CD8-positive, alpha-beta memory T cell (primary cell): Measurements from ENCODE around the gene SSH2. TPM values are rescaled to one million over a fixed set of nuclear protein-coding genes. Genes with fewer than 3 reads are reported as not detected.

ENCODE experiments used
- CTCF ChIA-PET: fragments of 350-600 bp; sonication (Branson Sonifier 250); formaldehyde crosslinking; loops from one replicate; lab custom pipeline; 2021; ENCODE audit warnings: antibody characterized with exemption; lab: Charles Lee
- POLR2A ChIA-PET: fragments of 350-600 bp; sonication (Branson Sonifier 250); formaldehyde crosslinking; loops from one replicate; lab custom pipeline; 2021; ENCODE audit warnings: antibody characterized with exemption; lab: Charles Lee
- DNase-seq, 5 donors: peaks; one replicate each; pipeline versions ENCODE4 v3.0.0 to v3.0.0-alpha.2; 2020 to 2022; ENCODE audit warnings: mixed read lengths in 1 of 5
- H3K27ac ChIP-seq: one replicate; pipeline ENCODE4 v1.7.0; 2013; ENCODE audit warnings: low read depth, mild to moderate bottlenecking, low read length, moderate library complexity
- H3K27me3 ChIP-seq: 2 replicates; pipeline ENCODE4 v1.7.0; 2013; ENCODE audit warnings: low read length, mild to moderate bottlenecking; ENCODE audit not compliant: insufficient read depth, poor library complexity, severe bottlenecking
- H3K36me3 ChIP-seq: 2 replicates; pipeline ENCODE4 v1.7.0; 2013; ENCODE audit warnings: mild to moderate bottlenecking, low read length, moderate library complexity; ENCODE audit not compliant: insufficient read depth
- H3K4me1 ChIP-seq: 2 replicates; pipeline ENCODE4 v1.7.0; 2013; ENCODE audit warnings: mild to moderate bottlenecking, low read length, moderate library complexity; ENCODE audit not compliant: insufficient read depth
- H3K4me3 ChIP-seq: 2 replicates; pipeline ENCODE4 v1.7.0; 2013; ENCODE audit warnings: mild to moderate bottlenecking, low read length
- H3K9me3 ChIP-seq: 2 replicates; pipeline ENCODE4 v1.7.0; 2013; ENCODE audit warnings: mild to moderate bottlenecking, low read length
- H3K27ac Mint-ChIP-seq, 8 donors: one replicate each; pipeline ENCODE4 v1.8.0; 2020 to 2021; ENCODE audit warnings: mixed read lengths in 8 of 8, mild to moderate bottlenecking in 6 of 8, inconsistent platforms in 3 of 8, moderate library complexity in 3 of 8
- H3K27me3 Mint-ChIP-seq, 2 donors: one replicate each; pipeline ENCODE4 v1.8.0; 2020 to 2021; ENCODE audit warnings: mixed read lengths in 2 of 2, mild to moderate bottlenecking in 1 of 2, moderate library complexity in 1 of 2
- H3K36me3 Mint-ChIP-seq, 3 donors: one replicate each; pipeline ENCODE4 v1.8.0; 2020 to 2021; ENCODE audit warnings: mixed read lengths in 3 of 3, inconsistent platforms in 1 of 3, mild to moderate bottlenecking in 1 of 3
- H3K4me1 Mint-ChIP-seq, 3 donors: one replicate each; pipeline ENCODE4 v1.8.0; 2020 to 2021; ENCODE audit warnings: mixed read lengths in 3 of 3, inconsistent platforms in 1 of 3, mild to moderate bottlenecking in 1 of 3
- H3K4me3 Mint-ChIP-seq, 7 donors: one replicate each; pipeline ENCODE4 v1.8.0; 2020 to 2021; ENCODE audit warnings: mixed read lengths in 7 of 7, mild to moderate bottlenecking in 6 of 7, moderate library complexity in 4 of 7, inconsistent platforms in 2 of 7
- H3K9me3 Mint-ChIP-seq, 5 donors: one replicate each; pipeline ENCODE4 v1.8.0; 2020 to 2022; ENCODE audit warnings: mixed read lengths in 5 of 5, mild to moderate bottlenecking in 3 of 5, moderate library complexity in 2 of 5, inconsistent platforms in 1 of 5
- polyA plus RNA-seq: library from polyadenylated mRNA; unstranded; fragments of 300-500 nt; fragmentation: Illumina TruSeq; gene quantifications from one replicate; pipeline ENCODE4 v1.2.3, GENCODE V29; 2021
- total RNA-seq, 2 experiments: library from RNA; stranded (reverse); gene quantifications; one replicate each; pipeline ENCODE4 v1.2.3, GENCODE V29; 2021

Gene SSH2
- total and polyA plus RNA-seq, 3 experiments from 2014 or later = 28.1 to 35.9 (median 32.1) TPM

DNA sequence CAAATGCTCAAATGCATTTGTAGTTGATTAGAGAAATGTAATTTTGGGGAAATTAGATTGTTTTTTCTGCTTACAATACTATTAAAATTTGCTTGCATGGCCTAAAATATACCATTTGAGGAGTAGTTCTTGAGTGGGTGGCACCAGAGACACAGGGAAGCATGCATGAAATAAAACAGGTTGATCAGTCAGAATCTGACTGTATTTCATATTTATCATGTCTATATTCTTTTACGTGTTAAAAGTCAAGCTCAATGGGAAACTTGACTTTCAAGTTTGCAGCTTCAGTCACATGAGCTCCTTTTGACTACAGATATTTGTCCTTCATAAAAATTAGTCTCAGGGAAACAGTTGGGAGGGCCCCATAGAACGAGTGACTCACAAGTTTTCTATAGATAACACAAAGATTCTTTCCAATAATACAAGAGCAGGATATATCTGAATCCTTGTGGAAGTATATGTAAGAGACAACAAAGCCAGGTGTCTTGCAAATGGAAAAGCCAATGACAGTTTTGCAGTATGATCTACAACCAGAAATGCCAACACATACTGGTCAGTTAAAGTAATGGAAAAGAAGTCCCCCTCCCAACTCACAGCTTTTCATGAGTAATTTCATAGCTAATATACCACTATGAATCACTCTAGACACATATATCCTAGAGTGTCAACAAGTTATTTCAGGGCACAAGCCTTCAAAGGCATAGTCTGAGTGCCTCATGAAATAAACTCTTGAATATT is 265.1 kb downstream of the SSH2 start:
- Mint-ChIP-seq H3K4me1 (peaks cover 7 to 27% (median 16%) of the 10 kb centered on the region in 3 donors), H3K9me3 (no peaks in the 10 kb centered on the region), H3K36me3 (peaks cover 0 to 81% (median 26%) of the 10 kb centered on the region in 3 donors), H3K4me3 (no peak overlapping the region), H3K27me3 (no peaks in the 10 kb centered on the region), H3K27ac (peak overlapping the region in 5 of 8 donors; percentile 31 to 66 (median 50))
- CTCF ChIA-PET = interaction anchor here (1.5 kb wide), 1 partner anchor 47 kb away, joined by 3 read pairs; no protein-coding TSS in a partner anchor
- Histone ChIP-seq H3K27me3 (no peaks in the 10 kb centered on the region), H3K4me1 (no peaks in the 10 kb centered on the region), H3K27ac (no peak overlapping the region), H3K36me3 (peaks cover 38% of the 10 kb centered on the region), H3K9me3 (no peaks in the 10 kb centered on the region), H3K4me3 (no peak overlapping the region)
- DNase-seq = no peak
- POLR2A ChIA-PET = interaction anchor here (0.6 to 0.7 kb wide), 2 partner anchors 95 to 780 kb away, joined by 3 to 10 read pairs; no protein-coding TSS in a partner anchor

- no peaks in the 10 kb centered on the region for H3K27me3 ChIP-seq
- peak overlapping the region in 5 of 8 donors; percentile 1 to 60 (median 34) for H3K27ac Mint-ChIP-seq
- H3K4me3 Mint-ChIP-seq = no peak overlapping the region
- POLR2A ChIA-PET = no interaction called here
- H3K9me3 Mint-ChIP-seq = no peaks in the 10 kb centered on the region
- H3K4me3 ChIP-seq = no peak overlapping the region
- H3K36me3 ChIP-seq = peaks cover 38% of the 10 kb centered on the region
- peaks cover 0 to 73% (median 26%) of the 10 kb centered on the region in 3 donors for H3K36me3 Mint-ChIP-seq
- H3K27ac ChIP-seq = no peak overlapping the region
- CTCF ChIA-PET = no interaction called here
- H3K4me1 Mint-ChIP-seq = peaks cover 13 to 33% (median 16%) of the 10 kb centered on the region in 3 donors
- H3K27me3 Mint-ChIP-seq = no peaks in the 10 kb centered on the region
- H3K9me3 ChIP-seq = no peaks in the 10 kb centered on the region
- DNase-seq = no peak
- no peaks in the 10 kb centered on the region for H3K4me1 ChIP-seq
Observed at GRCh38 chr17:29663155-29663554, 266.9 kb downstream of the SSH2 start.

DNA sequence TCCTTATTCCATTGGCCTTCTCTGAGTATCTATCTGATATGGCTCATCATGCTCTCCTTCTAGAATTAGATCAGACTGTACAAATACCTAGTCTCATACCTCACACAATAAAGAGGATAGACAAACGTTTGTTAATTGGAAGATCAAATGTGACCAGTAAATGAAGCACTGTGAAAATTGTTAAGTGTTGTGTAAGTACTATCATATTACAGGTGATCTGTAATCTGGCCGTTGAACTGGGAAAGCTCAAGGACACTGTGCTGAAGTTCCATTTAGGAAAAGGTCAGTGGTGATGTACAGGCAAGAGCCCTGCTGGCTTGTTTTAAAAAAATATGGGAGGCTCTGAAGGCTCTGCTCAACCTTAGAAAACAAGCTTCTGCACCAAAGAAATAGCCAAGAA is 268.8 kb downstream of the SSH2 start:
- Histone ChIP-seq H3K27me3 (no peaks in the 10 kb centered on the region), H3K27ac (no peak overlapping the region), H3K9me3 (no peaks in the 10 kb centered on the region), H3K4me1 (no peaks in the 10 kb centered on the region), H3K36me3 (peaks cover 25% of the 10 kb centered on the region), H3K4me3 (no peak overlapping the region)
- peaks cover 4 to 68% (median 19%) of the 10 kb centered on the region in 3 donors for H3K36me3 Mint-ChIP-seq
- peak overlapping the region in 1 of 7 donors; percentile 1 for H3K4me3 Mint-ChIP-seq
- DNase-seq = no peak
- CTCF ChIA-PET = no interaction called here
- peaks cover 11 to 37% (median 13%) of the 10 kb centered on the region in 3 donors for H3K4me1 Mint-ChIP-seq
- no peaks in the 10 kb centered on the region for H3K9me3 Mint-ChIP-seq
- peak overlapping the region in 5 of 8 donors; percentile 4 to 70 (median 61) for H3K27ac Mint-ChIP-seq
- POLR2A ChIA-PET = no interaction called here
- no peaks in the 10 kb centered on the region for H3K27me3 Mint-ChIP-seq

DNA sequence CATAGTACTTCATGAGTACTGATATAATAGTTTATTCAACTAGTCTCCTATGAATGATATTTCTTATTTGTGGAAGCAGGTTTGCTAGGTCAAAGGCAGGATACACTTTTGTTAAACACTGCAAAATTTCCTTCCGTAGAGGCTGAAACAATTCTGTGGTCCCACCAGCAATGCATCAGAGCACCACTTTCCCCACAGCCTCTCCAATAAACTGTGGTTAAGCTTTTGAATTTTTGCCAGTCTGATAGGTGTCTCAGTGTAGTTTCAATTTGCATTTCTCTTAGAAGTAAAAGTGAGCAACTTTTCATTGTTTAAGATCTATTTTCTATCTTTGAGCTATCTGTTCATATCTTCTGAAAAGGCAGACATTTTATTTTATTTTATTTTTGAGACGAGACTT is 270.9 kb downstream of the SSH2 start:
- Histone ChIP-seq H3K27me3 (no peaks in the 10 kb centered on the region), H3K27ac (no peak overlapping the region), H3K9me3 (no peaks in the 10 kb centered on the region), H3K4me3 (no peak overlapping the region), H3K36me3 (peaks cover 19% of the 10 kb centered on the region), H3K4me1 (no peaks in the 10 kb centered on the region)
- Mint-ChIP-seq H3K4me3 (peak overlapping the region in 3 of 7 donors; percentile 1 to 38 (median 38)), H3K9me3 (no peaks in the 10 kb centered on the region), H3K36me3 (peaks cover 4 to 69% (median 18%) of the 10 kb centered on the region in 3 donors), H3K27me3 (no peaks in the 10 kb centered on the region), H3K27ac (peak overlapping the region in 6 of 8 donors; percentile 27 to 76 (median 66)), H3K4me1 (peaks cover 12 to 22% (median 14%) of the 10 kb centered on the region in 3 donors)
- ChIA-PET CTCF (interaction anchor here (1.7 kb wide), 1 partner anchor 42 kb away, joined by 5 read pairs; no protein-coding TSS in a partner anchor), POLR2A (interaction anchor here (0.6 to 1.2 kb wide), 2 partner anchors 18 to 47 kb away, joined by 3 to 6 read pairs; no protein-coding TSS in a partner anchor)
- peak in 1 of 5 donors; percentile 24 for DNase-seq

DNA sequence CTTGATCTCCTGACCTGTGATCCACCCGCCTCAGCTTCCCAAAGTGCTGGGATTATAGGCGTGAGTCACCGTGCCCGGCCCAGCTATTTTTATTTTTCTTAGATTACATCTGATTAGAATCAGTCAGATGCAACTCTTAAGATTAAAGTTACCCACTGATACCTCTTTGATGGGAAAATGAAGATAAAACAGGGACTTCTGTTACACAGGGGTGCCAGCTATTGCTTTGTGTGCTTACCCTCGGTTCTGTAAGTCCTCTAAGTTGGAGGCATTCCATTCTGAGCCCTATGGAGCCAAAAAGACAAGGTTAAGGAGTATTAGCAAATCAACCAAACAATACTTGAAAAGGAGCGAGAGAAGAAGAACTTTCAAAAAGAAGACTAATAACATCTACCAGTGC is 274.7 kb downstream of the SSH2 start:
- H3K36me3 Mint-ChIP-seq = peaks cover 4 to 62% (median 13%) of the 10 kb centered on the region in 3 donors
- ChIA-PET CTCF (interaction anchor here (2.0 to 3.2 kb wide), 2 partner anchors 16 to 39 kb away, joined by 8 to 13 read pairs; no protein-coding TSS in a partner anchor), POLR2A (interaction anchor here (0.5 kb wide), 1 partner anchor 51 kb away, joined by 3 read pairs; no protein-coding TSS in a partner anchor)
- Histone ChIP-seq H3K4me1 (no peaks in the 10 kb centered on the region), H3K9me3 (no peaks in the 10 kb centered on the region), H3K4me3 (no peak overlapping the region), H3K27ac (no peak overlapping the region), H3K36me3 (peaks cover 8% of the 10 kb centered on the region), H3K27me3 (no peaks in the 10 kb centered on the region)
- H3K9me3 Mint-ChIP-seq = no peaks in the 10 kb centered on the region
- DNase-seq = no peak
- peaks cover 5 to 11% (median 6%) of the 10 kb centered on the region in 3 donors for H3K4me1 Mint-ChIP-seq
- H3K27ac Mint-ChIP-seq = peak overlapping the region in 4 of 8 donors; percentile 25 to 78 (median 42)
- H3K27me3 Mint-ChIP-seq = no peaks in the 10 kb centered on the region
- H3K4me3 Mint-ChIP-seq = no peak overlapping the region

DNA sequence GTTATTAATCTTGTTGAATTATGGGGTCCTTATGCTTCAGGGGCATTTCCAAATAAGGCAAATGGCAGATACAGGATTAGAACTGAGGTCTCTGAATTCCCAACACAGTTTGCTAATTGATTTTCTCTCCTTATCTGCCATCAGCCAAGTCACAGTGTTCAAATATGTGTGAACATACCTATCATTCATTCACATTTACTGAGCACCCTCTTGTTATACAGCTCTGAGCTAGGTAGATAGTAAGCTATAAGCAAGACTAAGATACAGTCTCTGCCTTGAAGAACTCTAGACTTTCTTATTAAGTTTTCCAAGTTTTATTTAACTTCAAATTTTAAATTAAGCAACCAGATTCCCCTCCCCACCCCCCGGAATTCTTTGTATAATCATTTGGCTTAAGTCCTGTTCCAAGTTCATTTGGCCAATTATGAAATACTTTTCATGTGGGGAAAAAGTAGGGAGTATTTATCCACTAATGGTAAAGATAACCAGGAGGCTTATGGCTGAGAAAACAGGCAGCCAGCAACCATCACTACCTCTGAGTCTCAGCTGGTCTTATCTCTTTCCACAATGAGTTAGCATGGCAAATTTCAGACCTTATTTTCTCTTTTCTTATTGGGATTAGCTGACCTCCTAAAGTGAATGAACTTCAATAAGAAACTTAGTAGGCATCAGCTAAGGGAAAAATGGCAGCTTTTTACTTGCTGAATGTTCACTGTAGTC is 275.9 kb downstream of the SSH2 start:
- peaks cover 8% of the 10 kb centered on the region for H3K36me3 ChIP-seq
- no peaks in the 10 kb centered on the region for H3K9me3 Mint-ChIP-seq
- no peaks in the 10 kb centered on the region for H3K27me3 ChIP-seq
- ChIA-PET CTCF (interaction anchor here (0.9 to 3.2 kb wide), 6 partner anchors 14 to 125 kb away, joined by 3 to 13 read pairs (median 4); no protein-coding TSS in a partner anchor), POLR2A (no interaction called here)
- H3K4me1 ChIP-seq = no peaks in the 10 kb centered on the region
- H3K4me3 ChIP-seq = no peak overlapping the region
- no peak for DNase-seq
- peaks cover 4 to 7% (median 4%) of the 10 kb centered on the region in 3 donors for H3K4me1 Mint-ChIP-seq
- no peak overlapping the region for H3K27ac ChIP-seq
- no peak overlapping the region for H3K4me3 Mint-ChIP-seq
- H3K27me3 Mint-ChIP-seq = no peaks in the 10 kb centered on the region
- H3K9me3 ChIP-seq = no peaks in the 10 kb centered on the region
- peaks cover 4 to 71% (median 16%) of the 10 kb centered on the region in 3 donors for H3K36me3 Mint-ChIP-seq
- H3K27ac Mint-ChIP-seq = peak overlapping the region in 2 of 8 donors; percentile 26 to 50

DNA sequence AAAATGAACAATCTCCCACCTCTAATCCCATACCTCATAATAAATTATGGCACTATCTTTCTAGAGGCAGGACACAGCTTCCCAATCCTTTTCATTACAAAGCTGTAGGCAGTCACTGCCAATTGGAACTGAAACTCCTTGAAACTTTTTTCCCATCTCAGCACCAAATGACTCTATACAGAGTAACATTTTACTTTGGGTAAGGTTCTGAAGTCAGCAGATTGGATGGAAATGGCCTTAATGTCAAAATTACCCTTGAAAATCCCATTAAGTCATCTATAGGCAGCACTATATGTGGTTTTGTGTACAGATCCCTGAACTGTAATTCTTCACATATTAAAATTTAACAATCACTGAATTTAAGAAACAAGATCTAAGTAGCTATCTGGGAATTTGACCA is 277.1 kb downstream of the SSH2 start:
- H3K27ac ChIP-seq = no peak overlapping the region
- no peaks in the 10 kb centered on the region for H3K4me1 ChIP-seq
- ChIA-PET POLR2A (interaction anchor here (0.7 kb wide), 1 partner anchor 464 kb away, joined by 3 read pairs; no protein-coding TSS in a partner anchor), CTCF (interaction anchor here (1.0 kb wide), 1 partner anchor 109 kb away, joined by 3 read pairs; no protein-coding TSS in a partner anchor)
- Mint-ChIP-seq H3K27ac (peak overlapping the region in 1 of 8 donors; percentile 69), H3K4me1 (peaks cover 0 to 4% (median 4%) of the 10 kb centered on the region in 3 donors), H3K36me3 (peaks cover 4 to 75% (median 20%) of the 10 kb centered on the region in 3 donors), H3K27me3 (no peaks in the 10 kb centered on the region), H3K4me3 (no peak overlapping the region), H3K9me3 (no peaks in the 10 kb centered on the region)
- no peak for DNase-seq
- H3K27me3 ChIP-seq = no peaks in the 10 kb centered on the region
- no peaks in the 10 kb centered on the region for H3K9me3 ChIP-seq
- H3K36me3 ChIP-seq = peaks cover 8% of the 10 kb centered on the region
- H3K4me3 ChIP-seq = no peak overlapping the region
